Measurements from ENCODE around the gene HSP90AB1. TPM values are rescaled to one million over a fixed set of nuclear protein-coding genes. Genes with fewer than 3 reads are reported as not detected.

HSP90AB1 gene
- total and polyA plus RNA-seq, 2 of the 8 experiments (the other 6 are each of a cell fraction or from before 2014, with no cell fraction given): 1,564 to 2,297 TPM

DNA sequence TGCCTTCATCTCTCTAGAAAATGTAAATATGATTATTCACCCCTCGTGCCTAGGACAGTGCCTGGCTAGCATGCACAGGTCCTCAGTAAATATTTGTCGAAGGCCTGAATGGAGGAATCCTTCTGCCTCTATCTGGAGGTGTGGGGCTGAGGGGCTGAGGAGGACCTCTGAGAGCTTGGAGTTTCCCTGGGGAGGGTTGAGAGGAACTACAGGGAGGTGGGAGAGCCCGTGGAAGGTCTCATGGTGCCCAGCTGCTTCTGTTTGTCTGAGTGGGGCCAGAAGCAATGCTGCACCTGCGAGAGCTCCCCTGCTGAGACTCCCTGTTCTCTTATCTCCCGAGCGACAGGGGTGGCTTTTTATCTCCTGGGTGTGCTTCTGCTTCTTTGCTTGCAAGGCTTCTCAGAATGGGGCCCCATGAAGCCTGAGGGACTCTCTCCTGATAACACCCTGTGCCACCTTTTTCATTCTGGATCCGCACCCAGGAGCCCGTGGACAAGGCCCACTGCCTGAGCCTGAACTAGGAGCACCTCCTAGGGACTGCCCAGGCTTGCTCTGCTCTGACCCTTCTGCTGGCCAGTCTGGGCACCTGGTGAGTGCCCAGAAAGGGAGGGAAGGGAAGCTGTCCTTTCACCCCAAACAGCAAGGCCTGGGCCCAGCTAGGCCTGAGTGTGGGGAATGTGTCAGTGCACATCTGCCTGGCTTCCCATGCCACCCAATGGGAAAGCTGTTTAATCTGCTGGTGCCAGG lies 21.1 kb upstream of the HSP90AB1 start (continued):
- TF ChIP-seq, protein P1, sequence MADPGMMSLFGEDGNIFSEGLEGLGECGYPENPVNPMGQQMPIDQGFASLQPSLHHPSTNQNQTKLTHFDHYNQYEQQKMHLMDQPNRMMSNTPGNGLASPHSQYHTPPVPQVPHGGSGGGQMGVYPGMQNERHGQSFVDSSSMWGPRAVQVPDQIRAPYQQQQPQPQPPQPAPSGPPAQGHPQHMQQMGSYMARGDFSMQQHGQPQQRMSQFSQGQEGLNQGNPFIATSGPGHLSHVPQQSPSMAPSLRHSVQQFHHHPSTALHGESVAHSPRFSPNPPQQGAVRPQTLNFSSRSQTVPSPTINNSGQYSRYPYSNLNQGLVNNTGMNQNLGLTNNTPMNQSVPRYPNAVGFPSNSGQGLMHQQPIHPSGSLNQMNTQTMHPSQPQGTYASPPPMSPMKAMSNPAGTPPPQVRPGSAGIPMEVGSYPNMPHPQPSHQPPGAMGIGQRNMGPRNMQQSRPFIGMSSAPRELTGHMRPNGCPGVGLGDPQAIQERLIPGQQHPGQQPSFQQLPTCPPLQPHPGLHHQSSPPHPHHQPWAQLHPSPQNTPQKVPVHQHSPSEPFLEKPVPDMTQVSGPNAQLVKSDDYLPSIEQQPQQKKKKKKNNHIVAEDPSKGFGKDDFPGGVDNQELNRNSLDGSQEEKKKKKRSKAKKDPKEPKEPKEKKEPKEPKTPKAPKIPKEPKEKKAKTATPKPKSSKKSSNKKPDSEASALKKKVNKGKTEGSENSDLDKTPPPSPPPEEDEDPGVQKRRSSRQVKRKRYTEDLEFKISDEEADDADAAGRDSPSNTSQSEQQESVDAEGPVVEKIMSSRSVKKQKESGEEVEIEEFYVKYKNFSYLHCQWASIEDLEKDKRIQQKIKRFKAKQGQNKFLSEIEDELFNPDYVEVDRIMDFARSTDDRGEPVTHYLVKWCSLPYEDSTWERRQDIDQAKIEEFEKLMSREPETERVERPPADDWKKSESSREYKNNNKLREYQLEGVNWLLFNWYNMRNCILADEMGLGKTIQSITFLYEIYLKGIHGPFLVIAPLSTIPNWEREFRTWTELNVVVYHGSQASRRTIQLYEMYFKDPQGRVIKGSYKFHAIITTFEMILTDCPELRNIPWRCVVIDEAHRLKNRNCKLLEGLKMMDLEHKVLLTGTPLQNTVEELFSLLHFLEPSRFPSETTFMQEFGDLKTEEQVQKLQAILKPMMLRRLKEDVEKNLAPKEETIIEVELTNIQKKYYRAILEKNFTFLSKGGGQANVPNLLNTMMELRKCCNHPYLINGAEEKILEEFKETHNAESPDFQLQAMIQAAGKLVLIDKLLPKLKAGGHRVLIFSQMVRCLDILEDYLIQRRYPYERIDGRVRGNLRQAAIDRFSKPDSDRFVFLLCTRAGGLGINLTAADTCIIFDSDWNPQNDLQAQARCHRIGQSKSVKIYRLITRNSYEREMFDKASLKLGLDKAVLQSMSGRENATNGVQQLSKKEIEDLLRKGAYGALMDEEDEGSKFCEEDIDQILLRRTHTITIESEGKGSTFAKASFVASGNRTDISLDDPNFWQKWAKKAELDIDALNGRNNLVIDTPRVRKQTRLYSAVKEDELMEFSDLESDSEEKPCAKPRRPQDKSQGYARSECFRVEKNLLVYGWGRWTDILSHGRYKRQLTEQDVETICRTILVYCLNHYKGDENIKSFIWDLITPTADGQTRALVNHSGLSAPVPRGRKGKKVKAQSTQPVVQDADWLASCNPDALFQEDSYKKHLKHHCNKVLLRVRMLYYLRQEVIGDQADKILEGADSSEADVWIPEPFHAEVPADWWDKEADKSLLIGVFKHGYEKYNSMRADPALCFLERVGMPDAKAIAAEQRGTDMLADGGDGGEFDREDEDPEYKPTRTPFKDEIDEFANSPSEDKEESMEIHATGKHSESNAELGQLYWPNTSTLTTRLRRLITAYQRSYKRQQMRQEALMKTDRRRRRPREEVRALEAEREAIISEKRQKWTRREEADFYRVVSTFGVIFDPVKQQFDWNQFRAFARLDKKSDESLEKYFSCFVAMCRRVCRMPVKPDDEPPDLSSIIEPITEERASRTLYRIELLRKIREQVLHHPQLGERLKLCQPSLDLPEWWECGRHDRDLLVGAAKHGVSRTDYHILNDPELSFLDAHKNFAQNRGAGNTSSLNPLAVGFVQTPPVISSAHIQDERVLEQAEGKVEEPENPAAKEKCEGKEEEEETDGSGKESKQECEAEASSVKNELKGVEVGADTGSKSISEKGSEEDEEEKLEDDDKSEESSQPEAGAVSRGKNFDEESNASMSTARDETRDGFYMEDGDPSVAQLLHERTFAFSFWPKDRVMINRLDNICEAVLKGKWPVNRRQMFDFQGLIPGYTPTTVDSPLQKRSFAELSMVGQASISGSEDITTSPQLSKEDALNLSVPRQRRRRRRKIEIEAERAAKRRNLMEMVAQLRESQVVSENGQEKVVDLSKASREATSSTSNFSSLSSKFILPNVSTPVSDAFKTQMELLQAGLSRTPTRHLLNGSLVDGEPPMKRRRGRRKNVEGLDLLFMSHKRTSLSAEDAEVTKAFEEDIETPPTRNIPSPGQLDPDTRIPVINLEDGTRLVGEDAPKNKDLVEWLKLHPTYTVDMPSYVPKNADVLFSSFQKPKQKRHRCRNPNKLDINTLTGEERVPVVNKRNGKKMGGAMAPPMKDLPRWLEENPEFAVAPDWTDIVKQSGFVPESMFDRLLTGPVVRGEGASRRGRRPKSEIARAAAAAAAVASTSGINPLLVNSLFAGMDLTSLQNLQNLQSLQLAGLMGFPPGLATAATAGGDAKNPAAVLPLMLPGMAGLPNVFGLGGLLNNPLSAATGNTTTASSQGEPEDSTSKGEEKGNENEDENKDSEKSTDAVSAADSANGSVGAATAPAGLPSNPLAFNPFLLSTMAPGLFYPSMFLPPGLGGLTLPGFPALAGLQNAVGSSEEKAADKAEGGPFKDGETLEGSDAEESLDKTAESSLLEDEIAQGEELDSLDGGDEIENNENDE (IDR thresholded peaks at IDR 0.05; ENCODE audit: insufficient replicate concordance, low read length): no peak
- TF ChIP-seq POLR2AphosphoS5 (IDR thresholded peaks at IDR 0.05; ENCODE audit: low read depth, low read length) (no peak), EGR1 (IDR thresholded peaks at IDR 0.05; ENCODE audit: borderline replicate concordance, low read depth, low read length) (no peak), TAF7 (optimal IDR thresholded peaks at IDR 0.05; ENCODE audit: borderline replicate concordance, low read depth, low read length) (no peak), SIRT6 (IDR thresholded peaks at IDR 0.05; ENCODE audit: low read length) (no peak), KDM1A (IDR thresholded peaks at IDR 0.05; ENCODE audit: borderline replicate concordance, low read length) (no peak)
- TF ChIP-seq, protein P2, sequence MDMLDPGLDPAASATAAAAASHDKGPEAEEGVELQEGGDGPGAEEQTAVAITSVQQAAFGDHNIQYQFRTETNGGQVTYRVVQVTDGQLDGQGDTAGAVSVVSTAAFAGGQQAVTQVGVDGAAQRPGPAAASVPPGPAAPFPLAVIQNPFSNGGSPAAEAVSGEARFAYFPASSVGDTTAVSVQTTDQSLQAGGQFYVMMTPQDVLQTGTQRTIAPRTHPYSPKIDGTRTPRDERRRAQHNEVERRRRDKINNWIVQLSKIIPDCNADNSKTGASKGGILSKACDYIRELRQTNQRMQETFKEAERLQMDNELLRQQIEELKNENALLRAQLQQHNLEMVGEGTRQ (IDR thresholded peaks at IDR 0.05; ENCODE audit: low read length): no peak
- TF ChIP-seq, protein P3, sequence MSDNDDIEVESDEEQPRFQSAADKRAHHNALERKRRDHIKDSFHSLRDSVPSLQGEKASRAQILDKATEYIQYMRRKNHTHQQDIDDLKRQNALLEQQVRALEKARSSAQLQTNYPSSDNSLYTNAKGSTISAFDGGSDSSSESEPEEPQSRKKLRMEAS (IDR thresholded peaks at IDR 0.05): no peak
